Vagina (tissue), 2 donors: ENCODE measurements around the gene BACE2.

ENCODE experiments used
- POLR2A ChIP-seq, 2 donors: fragments of 450-650 bp; IDR thresholded peaks; one replicate each; pipeline ENCODE4 v1.6.1; 2017; ENCODE audit warnings: antibody characterized with exemption in 2 of 2, mild to moderate bottlenecking in 2 of 2, moderate library complexity in 2 of 2
- POLR2AphosphoS5 ChIP-seq, 2 donors: sonication (generic); formaldehyde crosslinking; IDR thresholded peaks; one replicate each; pipeline ENCODE4 v1.9.0; 2017; ENCODE audit warnings: antibody characterized with exemption in 2 of 2, mild to moderate bottlenecking in 2 of 2, low read depth in 1 of 2; ENCODE audit not compliant: insufficient read depth in 1 of 2
- TF ChIP-seq, protein P1 (sequence below), 3 experiments: fragments of 450-650 bp in 2 of 3; fragments of 200-600 bp in 1 of 3; sonication (generic) in 1 of 3; IDR thresholded peaks; one replicate each; pipeline ENCODE4 v1.5.1; 2017 to 2019; ENCODE audit warnings: antibody characterized with exemption in 3 of 3, mild to moderate bottlenecking in 2 of 3, moderate library complexity in 2 of 3

DNA sequence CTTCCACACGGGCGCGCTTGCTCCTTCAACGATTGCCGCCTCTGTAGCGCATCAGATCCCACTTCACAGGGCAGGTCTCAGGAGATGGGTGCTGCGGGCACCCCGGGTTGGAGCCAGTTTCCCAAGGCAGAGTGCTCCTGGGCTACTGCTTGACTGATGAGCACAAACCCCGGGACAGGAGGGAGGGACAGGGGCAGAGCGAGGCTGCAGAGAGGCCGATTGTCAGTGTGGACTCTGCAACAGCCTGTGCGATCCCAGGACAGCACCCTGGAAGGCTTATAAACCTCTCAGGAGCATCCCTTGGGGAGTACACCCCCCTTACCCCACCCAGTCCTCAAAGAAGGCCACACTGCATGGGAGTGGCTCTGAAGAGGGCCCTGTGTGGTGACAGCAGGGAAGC is 28.0 kb upstream of the BACE2 start:
- TF ChIP-seq POLR2A (IDR thresholded peaks at IDR 0.05) (no peak), POLR2AphosphoS5 (IDR thresholded peaks at IDR 0.05; ENCODE audit: insufficient read depth in 1 of 2, low read depth in 1 of 2) (no peak)
- TF ChIP-seq, protein P1, sequence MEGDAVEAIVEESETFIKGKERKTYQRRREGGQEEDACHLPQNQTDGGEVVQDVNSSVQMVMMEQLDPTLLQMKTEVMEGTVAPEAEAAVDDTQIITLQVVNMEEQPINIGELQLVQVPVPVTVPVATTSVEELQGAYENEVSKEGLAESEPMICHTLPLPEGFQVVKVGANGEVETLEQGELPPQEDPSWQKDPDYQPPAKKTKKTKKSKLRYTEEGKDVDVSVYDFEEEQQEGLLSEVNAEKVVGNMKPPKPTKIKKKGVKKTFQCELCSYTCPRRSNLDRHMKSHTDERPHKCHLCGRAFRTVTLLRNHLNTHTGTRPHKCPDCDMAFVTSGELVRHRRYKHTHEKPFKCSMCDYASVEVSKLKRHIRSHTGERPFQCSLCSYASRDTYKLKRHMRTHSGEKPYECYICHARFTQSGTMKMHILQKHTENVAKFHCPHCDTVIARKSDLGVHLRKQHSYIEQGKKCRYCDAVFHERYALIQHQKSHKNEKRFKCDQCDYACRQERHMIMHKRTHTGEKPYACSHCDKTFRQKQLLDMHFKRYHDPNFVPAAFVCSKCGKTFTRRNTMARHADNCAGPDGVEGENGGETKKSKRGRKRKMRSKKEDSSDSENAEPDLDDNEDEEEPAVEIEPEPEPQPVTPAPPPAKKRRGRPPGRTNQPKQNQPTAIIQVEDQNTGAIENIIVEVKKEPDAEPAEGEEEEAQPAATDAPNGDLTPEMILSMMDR (IDR thresholded peaks at IDR 0.05) = no peak
